ENCODE data around the gene ACO2. TPM values are rescaled to one million over a fixed set of nuclear protein-coding genes. Genes with fewer than 3 reads are reported as not detected.

ACO2 gene
- total and polyA plus RNA-seq, 2 of the 8 experiments (the other 6 are each of a cell fraction or from before 2014, with no cell fraction given): 52.8 to 75.4 TPM

DNA sequence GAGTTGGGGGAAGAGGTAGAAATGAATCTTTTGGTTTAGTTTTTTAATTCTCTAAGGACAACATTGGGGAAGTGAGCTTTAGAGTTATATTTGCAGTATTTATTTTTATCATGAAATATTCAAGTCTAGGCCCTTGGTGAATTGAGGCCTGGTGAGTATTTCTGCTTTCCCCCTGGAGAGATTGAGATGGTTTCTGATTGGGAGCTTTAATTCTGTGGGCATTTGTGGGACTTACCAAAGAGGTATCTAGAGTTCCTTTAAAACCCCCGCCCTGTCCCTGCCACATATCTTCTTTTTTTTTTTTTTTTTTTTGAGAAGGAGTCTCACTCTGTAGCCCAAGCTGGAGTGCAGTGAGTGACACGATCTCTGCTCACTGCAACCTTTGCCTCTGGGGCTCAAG, 9.6 kb downstream of the ACO2 start:
- no peaks in the 10 kb centered on the region for H3K23me2 ChIP-seq (ENCODE audit: low read depth, low read length)
- peaks cover 4 to 28% of the 10 kb centered on the region in 2 experiments for H4K20me1 ChIP-seq (replicated peaks in 1 of 2; ENCODE audit: control insufficient read depth in 1 of 2, insufficient read depth in 2 of 2, low read length in 2 of 2)
- no peak overlapping the region for H4K5ac ChIP-seq (ENCODE audit: insufficient read length, low read depth, low read length)
- no peak overlapping the region for H3K14ac ChIP-seq (ENCODE audit: insufficient read length)
- no peak overlapping the region for H3K27ac ChIP-seq (ENCODE audit: low read depth, low read length)
- H2BK15ac ChIP-seq (ENCODE audit: low read length): no peak overlapping the region
- H3K23ac ChIP-seq (ENCODE audit: insufficient read length): no peak overlapping the region
- ChIA-PET POLR2A (ENCODE audit: partially characterized antibody) (interaction anchor here (1.0 to 30.6 kb wide), 6 partner anchors 9 to 97 kb away, joined by 3 to 887 read pairs (median 6); partner anchors contain the start of genes ACO2, PHF5A, TEF and TOB2), CTCF (ENCODE audit: partially characterized antibody) (interaction anchor here (0.6 to 7.8 kb wide), 9 partner anchors 10 to 75 kb away, joined by 3 to 79 read pairs (median 4); partner anchors contain the start of genes ACO2 and PHF5A)
- no peak overlapping the region for H3K9ac ChIP-seq (replicated peaks in 1 of 4; ENCODE audit: extremely low read depth in 1 of 4, low read depth in 3 of 4, low read length in 3 of 4)
- no peaks in the 10 kb centered on the region for H3K27me3 ChIP-seq (replicated peaks in 1 of 4; ENCODE audit: control insufficient read depth in 3 of 4, extremely low read depth in 1 of 4, insufficient read depth in 3 of 4, low read length in 3 of 4)
- no peaks in the 10 kb centered on the region for H3K36me3 ChIP-seq (ENCODE audit: control insufficient read depth in 2 of 4, insufficient read depth in 4 of 4, low read length in 3 of 4)
- H4K91ac ChIP-seq (replicated peaks; ENCODE audit: insufficient read length, low read length): no peak overlapping the region
- H2BK20ac ChIP-seq (ENCODE audit: low read length): no peak overlapping the region
- H2BK12ac ChIP-seq (ENCODE audit: low read depth, low read length): no peak overlapping the region
- DNase-seq (ENCODE audit: low read depth in 1 of 2, low spot score in 2 of 2) (no peak), FAIRE-seq (no peak)
- H2BK120ac ChIP-seq (replicated peaks; ENCODE audit: low read depth, low read length): no peak overlapping the region
- peaks cover 30% of the 10 kb centered on the region for H3K79me1 ChIP-seq (ENCODE audit: low read depth, low read length)
- no peak overlapping the region for H3K4me3 ChIP-seq (ENCODE audit: extremely low read depth in 1 of 4, insufficient read depth in 2 of 4, low read depth in 3 of 4, low read length in 4 of 4)
- H3K18ac ChIP-seq (ENCODE audit: extremely low read depth, low read length): no peak overlapping the region
- no peak overlapping the region for H3K4ac ChIP-seq (replicated peaks; ENCODE audit: insufficient read length, low read depth, low read length)
- no peaks in the 10 kb centered on the region for H3K9me3 ChIP-seq (ENCODE audit: insufficient read depth in 2 of 2, low read depth in 1 of 2, low read length in 1 of 2)
- no peak overlapping the region for H3K56ac ChIP-seq (replicated peaks; ENCODE audit: insufficient read length, low read depth, low read length)
- no peak overlapping the region for H2BK5ac ChIP-seq (ENCODE audit: low read depth, low read length)
- H3K4me2 ChIP-seq (ENCODE audit: insufficient read depth in 1 of 2, low read depth in 2 of 2, low read length in 2 of 2): no peak overlapping the region
- WGBS, 2 experiments (ENCODE audit: extremely low coverage in 1 of 2, insufficient coverage in 1 of 2, insufficient read length in 1 of 2, insufficient replicate concordance in 2 of 2, low coverage in 1 of 2, low lambda C conversion rate in 2 of 2, missing lambda C conversion rate in 1 of 2): no CpG with 5 or more reads among the region's 2 CpGs
- H3K4me1 ChIP-seq (replicated peaks in 1 of 4; ENCODE audit: control insufficient read depth in 3 of 4, insufficient read depth in 4 of 4, low read length in 3 of 4): peaks cover 24 to 37% (median 26%) of the 10 kb centered on the region in 4 experiments
- peaks cover 0 to 74% of the 10 kb centered on the region in 2 experiments; a peak in 3 of 4 replicates for H3K79me2 ChIP-seq (ENCODE audit: control insufficient read depth in 1 of 2, insufficient read depth in 2 of 2, low read length in 2 of 2)
- no peak overlapping the region for H4K8ac ChIP-seq (ENCODE audit: extremely low read depth, insufficient read depth, low read length)
- no peak overlapping the region for H2AFZ ChIP-seq (ENCODE audit: low read length)
- H2AK5ac ChIP-seq (ENCODE audit: low read depth, low read length): no peak overlapping the region
- no peak for TF ChIP-seq SRF (IDR thresholded peaks at IDR 0.05; ENCODE audit: low read depth, low read length)
- TF ChIP-seq CREB1 (IDR thresholded peaks at IDR 0.05): no peak

All from H1 (cell line).